Choroid plexus epithelial cell (primary cell): Measurements from ENCODE around the gene METTL27.
"Not testable (repeated sequence)": the region's sequence is repeated elsewhere in the genome, so short reads cannot be mapped to it uniquely, and the experiment has no call there.

Source experiments
- DNase-seq: peaks from one replicate; pipeline ENCODE4 v3.0.0-alpha.2; 2010; ENCODE audit warnings: low read depth
- H3K4me3 ChIP-seq: 2 replicates; pipeline ENCODE4 v1.5.1; 2011; ENCODE audit warnings: low read depth, mild to moderate bottlenecking, control low read depth, low read length, moderate library complexity
- CTCF ChIP-seq: conservative IDR thresholded peaks from 2 replicates; pipeline ENCODE4 v1.5.1; 2011; ENCODE audit warnings: low read depth, mild to moderate bottlenecking, control low read depth, inconsistent platforms, low read length, moderate library complexity

Gene METTL27

DNA sequence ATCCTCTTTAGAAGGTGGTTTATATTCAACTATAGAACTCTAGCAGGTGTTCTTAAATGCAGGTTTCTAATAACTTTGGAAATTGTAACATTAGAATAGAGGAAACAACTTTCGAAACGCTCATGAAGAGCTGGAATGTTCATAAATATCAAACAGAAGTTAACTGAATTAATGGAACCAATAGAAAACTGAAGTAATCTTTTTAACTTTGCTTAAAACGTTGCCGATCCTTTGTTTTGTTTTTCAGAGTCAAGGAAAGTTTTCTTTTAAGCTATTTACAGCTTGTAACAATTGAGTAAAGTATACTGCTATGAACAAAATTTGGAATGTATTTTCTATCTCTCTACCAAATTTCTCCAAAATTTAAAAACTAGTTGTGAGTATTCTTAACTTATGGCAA lies 53.3 kb downstream of the METTL27 start:
- no peak for TF ChIP-seq CTCF
- no peak overlapping the region for H3K4me3 ChIP-seq
- DNase-seq, result no peak

GRCh38 chr7:73787786-73788048 lies 54.6 kb downstream of the METTL27 start:
- H3K4me3 ChIP-seq, DNase-seq: not testable (repeated sequence)

- no peak overlapping the region for H3K4me3 ChIP-seq
- DNase-seq, result no peak
- no peak for TF ChIP-seq CTCF
Measured at GRCh38 chr7:73786588-73786987, 55.7 kb downstream of the METTL27 start.
